Heart right ventricle (tissue), 16 donors: ENCODE data around the gene FAM200B. TPM values are rescaled to one million over a fixed set of nuclear protein-coding genes. Genes with fewer than 3 reads are reported as not detected.
A peak's percentile ranks its signal among the peaks of the same experiment; 100 is the strongest.

Experiments
- ATAC-seq, 8 donors: fragments of 200-7000 bp; cut with Tn5 transposase; one replicate each; pipeline ENCODE4 v1.9.1; 2020; ENCODE audit warnings: mild to moderate bottlenecking in 8 of 8, moderate library complexity in 8 of 8, moderate number of reproducible peaks in 1 of 8
- DNase-seq, 2 donors: peaks; one replicate each; pipeline ENCODE4 v3.0.0-alpha.2; 2020
- H3K27ac ChIP-seq, 10 donors: fragments of 200-600 bp; sonication (generic) in 2 of 10; one replicate each; pipeline versions ENCODE4 v1.5.0 to v1.8.0; 2020 to 2022; ENCODE audit warnings: mild to moderate bottlenecking in 3 of 10
- H3K27me3 ChIP-seq, 7 donors: fragments of 200-600 bp; one replicate each; pipeline ENCODE4 v1.8.0; 2021 to 2022; ENCODE audit warnings: mild to moderate bottlenecking in 2 of 7
- H3K36me3 ChIP-seq, 9 donors: fragments of 200-600 bp; sonication (generic) in 1 of 9; one replicate each; pipeline versions ENCODE4 v1.5.0 to v1.8.0; 2020 to 2022; ENCODE audit warnings: mild to moderate bottlenecking in 2 of 9
- H3K4me1 ChIP-seq, 9 donors: fragments of 200-600 bp; sonication (generic) in 1 of 9; one replicate each; pipeline versions ENCODE4 v1.5.0 to v1.8.0; 2020 to 2022; ENCODE audit warnings: mild to moderate bottlenecking in 4 of 9
- H3K4me3 ChIP-seq, 10 donors: fragments of 200-600 bp; sonication (generic) in 2 of 10; one replicate each; pipeline versions ENCODE4 v1.5.0 to v1.8.0; 2020 to 2022; ENCODE audit warnings: mild to moderate bottlenecking in 7 of 10, moderate library complexity in 2 of 10
- H3K9me3 ChIP-seq, 11 donors: fragments of 200-600 bp in 10 of 11; sonication (generic) in 2 of 11; one replicate each; pipeline versions ENCODE4 v1.5.0 to v1.8.0; 2013 to 2022; ENCODE audit warnings: mild to moderate bottlenecking in 2 of 11, control low read depth in 1 of 11, moderate library complexity in 1 of 11
- WGBS, 2 donors: extraction: QIAGEN DNeasy Blood & Tissue Kit; methylation state at CpG; one replicate each; pipeline ENCODE4 v1.1.7; 2013; ENCODE audit warnings: inconsistent platforms in 1 of 2; 5-methylcytosine and 5-hydroxymethylcytosine counted together
- intact Hi-C, 10 donors: fragments of 100-400 bp; cut with DNase I; formaldehyde crosslinking; loops; one replicate each; pipeline versions ENCODE4 v1.11.1 to v1.14.2; 2022
- polyA plus RNA-seq, 2 donors: library from polyadenylated mRNA; stranded (reverse); fragments of 200-250 nt; gene quantifications; one replicate each; pipeline ENCODE4 v1.2.3, GENCODE V29; 2013
- total RNA-seq, 10 donors: library from RNA; stranded (reverse); fragmentation: NEBNext Ultra II Directional in 3 of 10; extraction: Animal tissue kit (Norgen Biotek cat#: 25700) in 3 of 10; gene quantifications; one replicate each; pipeline versions ENCODE4 v1.2.1 to v1.2.4, GENCODE V29; 2021 to 2023
- TF ChIP-seq, protein P1 (sequence below), 9 donors: fragments of 200-600 bp; sonication (generic) in 2 of 9; IDR thresholded peaks; one replicate each; pipeline versions ENCODE4 v1.5.0 to v1.8.0; 2021 to 2022; ENCODE audit warnings: antibody characterized with exemption in 9 of 9, mild to moderate bottlenecking in 5 of 9, moderate library complexity in 1 of 9
- donor health status: Arrhythmogenic right ventricular cardiomyopathy.
- donor health status: ischemic (EF 13 %, LVEDD 7.1; RV severe dilation, severe dysfunction).
- donor health status: healthy with polysubstance abuse.
- donor health status: DM: no; HTN: yes; CAD: no.
- donor health status: DM: no; HTN: no; CAD: no.
- donor health status: ischemic (EF 25% LVEDD 6.9; RV normal size, moderate dysfunction).
- donor health status: ischemic (EF 25% LVEDD 5.7; RV mildly dilated, moderate dysfunction).
- donor health status: healthy.
- donor health status: DM: yes; HTN: yes; CAD: no.
- donor health status: Ischemic cardiomyopathy.
- donor health status: ischemic (EF 35%, LVEDD 5.7; RV mildly dilated, moderate dysfunction).
- donor health status: nonischemic (EF 11% LVEDD 7.7; RV severe dilation, severe dysfunction).
- donor health status: DM: yes; HTN: yes; CAD: no.
- donor health status: PGD.
- donor health status: ischemic (EF 29% LVEDD 5.4; RV normal size, mild dysfunction).
- donor health status: nonischemic (EF 23%, LVEDD 6.1; RV moderate dilation, normal function).

The FAM200B gene
- total and polyA plus RNA-seq, 12 donors, result 19.7 to 38.7 (median 29.3) TPM

DNA sequence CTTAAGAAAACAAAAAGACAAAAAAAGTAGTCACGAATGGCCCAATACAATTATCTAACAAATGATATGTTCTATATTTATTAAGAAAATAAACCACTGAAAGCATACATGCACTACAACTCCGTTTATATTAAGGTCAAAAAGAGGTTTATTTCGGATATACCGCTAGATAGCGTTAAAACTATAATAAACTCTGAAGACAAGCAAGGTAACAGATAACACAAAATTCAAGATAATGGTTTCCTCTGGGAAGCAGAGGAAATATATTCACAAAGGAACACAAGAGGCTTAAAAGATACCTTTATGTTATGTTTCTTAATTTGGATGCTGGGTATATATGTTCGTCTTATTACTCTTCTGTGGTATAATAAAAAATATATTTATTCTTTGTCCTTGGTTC lies 4.7 kb upstream of the FAM200B start:
- Histone ChIP-seq H3K4me1 (peaks cover 0 to 42% (median 5%) of the 10 kb centered on the region in 9 donors), H3K4me3 (no peak overlapping the region), H3K36me3 (no peaks in the 10 kb centered on the region), H3K27me3 (no peaks in the 10 kb centered on the region), H3K9me3 (no peaks in the 10 kb centered on the region), H3K27ac (no peak overlapping the region)
- DNase-seq (no peak), ATAC-seq (no peak)
- 93 to 94% methylated on average over 6 of the region's 6 CpGs for WGBS, 2 donors
- TF ChIP-seq, protein P1, sequence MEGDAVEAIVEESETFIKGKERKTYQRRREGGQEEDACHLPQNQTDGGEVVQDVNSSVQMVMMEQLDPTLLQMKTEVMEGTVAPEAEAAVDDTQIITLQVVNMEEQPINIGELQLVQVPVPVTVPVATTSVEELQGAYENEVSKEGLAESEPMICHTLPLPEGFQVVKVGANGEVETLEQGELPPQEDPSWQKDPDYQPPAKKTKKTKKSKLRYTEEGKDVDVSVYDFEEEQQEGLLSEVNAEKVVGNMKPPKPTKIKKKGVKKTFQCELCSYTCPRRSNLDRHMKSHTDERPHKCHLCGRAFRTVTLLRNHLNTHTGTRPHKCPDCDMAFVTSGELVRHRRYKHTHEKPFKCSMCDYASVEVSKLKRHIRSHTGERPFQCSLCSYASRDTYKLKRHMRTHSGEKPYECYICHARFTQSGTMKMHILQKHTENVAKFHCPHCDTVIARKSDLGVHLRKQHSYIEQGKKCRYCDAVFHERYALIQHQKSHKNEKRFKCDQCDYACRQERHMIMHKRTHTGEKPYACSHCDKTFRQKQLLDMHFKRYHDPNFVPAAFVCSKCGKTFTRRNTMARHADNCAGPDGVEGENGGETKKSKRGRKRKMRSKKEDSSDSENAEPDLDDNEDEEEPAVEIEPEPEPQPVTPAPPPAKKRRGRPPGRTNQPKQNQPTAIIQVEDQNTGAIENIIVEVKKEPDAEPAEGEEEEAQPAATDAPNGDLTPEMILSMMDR (IDR thresholded peaks at IDR 0.05), result no peak
- intact Hi-C loops, result no loop called here

DNA sequence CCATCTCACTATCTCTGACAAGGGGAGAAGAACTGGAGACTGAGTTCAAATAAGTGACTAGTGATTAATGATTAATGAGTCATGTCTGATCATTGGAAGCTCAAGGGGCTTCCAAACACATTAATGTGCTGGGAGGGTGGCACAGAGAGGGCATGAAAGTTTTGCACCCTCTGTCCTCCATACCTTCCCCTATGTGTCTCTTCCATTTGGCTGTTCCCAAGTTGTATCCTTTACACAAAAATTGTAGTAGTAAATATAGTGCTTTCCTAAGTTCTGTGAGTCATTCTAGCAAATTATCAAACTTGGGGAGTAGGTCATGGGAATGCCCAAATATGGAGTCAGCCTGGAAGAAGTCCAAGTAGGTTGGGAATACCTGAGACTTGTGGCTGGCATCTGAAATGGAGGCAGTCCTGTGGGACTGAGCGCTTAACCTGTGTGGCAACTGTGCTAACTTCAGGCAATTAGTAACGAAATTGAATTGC lies 4.1 kb upstream of the FAM200B start:
- no peaks in the 10 kb centered on the region for H3K9me3 ChIP-seq
- TF ChIP-seq, protein P1 (IDR thresholded peaks at IDR 0.05), result no peak
- H3K36me3 ChIP-seq, result no peaks in the 10 kb centered on the region
- H3K4me3 ChIP-seq, result no peak overlapping the region
- peaks cover 0 to 47% (median 8%) of the 10 kb centered on the region in 9 donors for H3K4me1 ChIP-seq
- intact Hi-C loops, result no loop called here
- no peak for DNase-seq
- whole genome bisulfite sequencing, 2 donors, result 88 to 90% methylated on average over 2 of the region's 2 CpGs
- ATAC-seq, result no peak
- no peak overlapping the region for H3K27ac ChIP-seq
- no peaks in the 10 kb centered on the region for H3K27me3 ChIP-seq

DNA sequence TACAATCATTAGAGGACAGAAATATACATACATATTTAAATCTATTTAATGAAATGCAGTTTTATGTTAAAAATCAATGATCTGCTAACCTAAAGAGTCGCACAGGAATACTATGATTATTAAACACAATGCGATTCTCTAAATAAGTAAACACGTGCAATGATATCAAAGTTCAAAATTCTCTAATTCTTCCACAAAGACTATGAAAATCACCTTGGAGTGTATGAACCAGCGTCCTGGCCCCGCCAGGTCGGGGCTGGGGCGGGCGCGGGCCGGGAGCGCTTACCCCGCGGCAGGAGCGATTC lies 608 bp upstream of the FAM200B start:
- intact Hi-C loops, result loop anchor here in 1 of 10 donors (1.0 kb wide), 1 partner anchor 26 kb away; the partner anchor contains the start of gene FBXL5
- ATAC-seq, result no peak
- peaks cover 0 to 73% (median 28%) of the 10 kb centered on the region in 9 donors for H3K4me1 ChIP-seq
- H3K9me3 ChIP-seq, result no peaks in the 10 kb centered on the region
- TF ChIP-seq, protein P1 (IDR thresholded peaks at IDR 0.05), result no peak
- H3K36me3 ChIP-seq, result peaks cover 0 to 18% (median 0%) of the 10 kb centered on the region in 9 donors
- no peaks in the 10 kb centered on the region for H3K27me3 ChIP-seq
- WGBS, 2 donors, result 0 to 1% methylated on average over 14 of the region's 14 CpGs
- peak overlapping the region; percentile 68 to 94 (median 79) for H3K4me3 ChIP-seq
- H3K27ac ChIP-seq, result peak overlapping the region in 7 of 10 donors; percentile 85 to 95 (median 93)
- no peak for DNase-seq

DNA sequence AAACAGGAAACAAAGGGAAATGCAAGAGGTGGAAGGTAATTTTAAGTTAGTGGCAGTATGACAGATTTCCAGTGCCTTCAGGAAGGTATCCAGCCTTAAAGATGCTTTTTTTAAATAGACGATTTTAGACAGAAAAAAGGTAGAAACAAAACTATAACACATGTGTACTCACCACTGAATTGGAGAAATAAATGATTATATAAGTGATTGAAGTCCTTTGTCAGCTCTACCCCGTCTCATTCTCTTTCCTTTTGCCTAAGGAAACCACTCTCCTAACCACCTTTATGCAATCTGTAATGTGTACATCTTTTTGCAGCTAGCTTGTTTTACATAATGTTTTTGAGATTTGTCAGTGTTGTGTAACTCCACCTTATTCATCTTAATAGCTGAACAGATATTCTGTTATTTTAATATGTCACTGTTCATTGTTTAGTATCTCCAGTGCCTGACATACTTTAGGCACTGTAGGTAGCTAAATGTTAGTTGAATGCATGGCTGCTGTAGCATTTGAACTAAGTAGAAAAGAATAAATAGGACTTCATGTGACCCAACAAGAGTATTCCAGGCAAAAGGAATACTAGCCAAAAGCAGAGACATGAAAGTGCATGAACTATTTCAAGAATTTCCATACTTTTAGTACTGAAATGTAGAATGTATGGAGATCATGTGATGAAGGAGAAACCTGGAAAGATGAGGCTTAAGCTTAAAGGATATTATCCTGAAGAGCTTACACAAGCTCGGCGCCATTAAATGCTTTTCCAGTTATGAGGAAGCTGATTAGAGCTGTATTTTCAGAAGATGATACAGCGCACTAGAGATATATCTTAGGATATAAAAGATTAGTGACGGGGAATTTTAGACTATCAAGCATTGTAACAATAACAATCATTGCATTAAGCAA lies 865 bp downstream of the FAM200B start:
- H3K27me3 ChIP-seq, result no peaks in the 10 kb centered on the region
- H3K27ac ChIP-seq, result peak overlapping the region; percentile 69 to 95 (median 92)
- peak overlapping the region; percentile 68 to 94 (median 79) for H3K4me3 ChIP-seq
- H3K9me3 ChIP-seq, result no peaks in the 10 kb centered on the region
- DNase-seq (no peak), ATAC-seq (peak in 2 of 8 donors; percentile 3 to 13)
- TF ChIP-seq, protein P1 (IDR thresholded peaks at IDR 0.05), result no peak
- H3K36me3 ChIP-seq, result peaks cover 0 to 33% (median 10%) of the 10 kb centered on the region in 9 donors
- WGBS, 2 donors, result 25 to 37% methylated on average over 6 of the region's 6 CpGs
- intact Hi-C loops, result loop anchor here in 1 of 10 donors (2.0 kb wide), 1 partner anchor 28 kb away; the partner anchor contains the start of gene FBXL5
- peaks cover 0 to 74% (median 28%) of the 10 kb centered on the region in 9 donors for H3K4me1 ChIP-seq
